Measurements from ENCODE around the gene DNAJC7.

DNA sequence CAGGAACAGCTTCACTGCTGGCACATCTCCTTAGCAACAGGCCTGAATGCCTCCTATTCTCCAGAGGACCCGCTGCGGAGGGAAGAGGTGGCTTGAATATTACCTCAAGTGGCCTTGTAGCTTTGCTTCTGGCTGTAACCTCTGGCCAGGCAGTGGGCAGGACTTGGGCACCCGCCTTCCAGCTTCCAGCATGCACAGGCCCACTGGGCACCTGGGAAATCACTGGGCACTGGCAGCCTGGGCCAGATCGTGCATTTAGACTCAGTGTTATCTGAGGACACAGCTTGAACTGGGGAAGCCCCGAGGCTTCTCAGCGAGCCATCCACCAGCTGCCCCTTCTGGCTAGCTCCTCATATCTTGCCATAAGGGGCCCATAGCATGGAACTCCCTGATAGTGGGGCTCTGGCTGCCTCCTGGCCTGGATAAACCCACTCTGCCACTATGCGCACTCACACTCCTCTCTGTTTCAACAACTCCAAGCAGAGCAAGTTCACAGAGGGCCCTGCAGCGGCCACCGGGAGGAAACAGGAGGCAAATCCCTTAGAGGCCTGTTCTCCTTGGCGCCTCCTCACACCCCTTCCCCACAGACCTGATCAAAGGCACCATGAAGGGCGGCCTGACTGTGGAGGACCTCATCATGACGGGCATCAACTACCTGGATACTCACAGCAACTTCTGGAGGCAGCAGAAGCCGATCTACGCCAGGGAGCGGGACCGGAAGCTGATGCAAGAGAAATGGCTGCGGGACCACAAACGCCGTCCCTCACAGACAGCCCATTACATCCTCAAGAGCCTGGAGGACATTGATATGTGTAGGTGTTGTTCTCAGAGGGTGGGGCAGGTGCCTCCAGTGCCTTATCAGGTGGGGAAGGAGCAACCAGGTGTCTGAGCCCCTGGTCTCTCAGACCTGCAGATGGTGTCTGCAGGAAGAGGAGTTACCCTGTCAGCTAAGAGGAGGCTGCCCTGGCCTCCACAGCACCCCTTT is 79.0 kb downstream of the DNAJC7 start:
- TF ChIP-seq, protein P1, sequence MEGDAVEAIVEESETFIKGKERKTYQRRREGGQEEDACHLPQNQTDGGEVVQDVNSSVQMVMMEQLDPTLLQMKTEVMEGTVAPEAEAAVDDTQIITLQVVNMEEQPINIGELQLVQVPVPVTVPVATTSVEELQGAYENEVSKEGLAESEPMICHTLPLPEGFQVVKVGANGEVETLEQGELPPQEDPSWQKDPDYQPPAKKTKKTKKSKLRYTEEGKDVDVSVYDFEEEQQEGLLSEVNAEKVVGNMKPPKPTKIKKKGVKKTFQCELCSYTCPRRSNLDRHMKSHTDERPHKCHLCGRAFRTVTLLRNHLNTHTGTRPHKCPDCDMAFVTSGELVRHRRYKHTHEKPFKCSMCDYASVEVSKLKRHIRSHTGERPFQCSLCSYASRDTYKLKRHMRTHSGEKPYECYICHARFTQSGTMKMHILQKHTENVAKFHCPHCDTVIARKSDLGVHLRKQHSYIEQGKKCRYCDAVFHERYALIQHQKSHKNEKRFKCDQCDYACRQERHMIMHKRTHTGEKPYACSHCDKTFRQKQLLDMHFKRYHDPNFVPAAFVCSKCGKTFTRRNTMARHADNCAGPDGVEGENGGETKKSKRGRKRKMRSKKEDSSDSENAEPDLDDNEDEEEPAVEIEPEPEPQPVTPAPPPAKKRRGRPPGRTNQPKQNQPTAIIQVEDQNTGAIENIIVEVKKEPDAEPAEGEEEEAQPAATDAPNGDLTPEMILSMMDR (IDR thresholded peaks at IDR 0.05): no peak
- TF ChIP-seq POLR2A (IDR thresholded peaks at IDR 0.05): no peak

Measured in right lobe of liver (tissue), 4 donors.